HG03469 (cell line): Measurements from ENCODE around the gene MYH7B.

Experiments used
- ATAC-seq: cut with Tn5 transposase; IDR thresholded peaks from one replicate; pipeline ENCODE4 v1.9.1; 2021; ENCODE audit warnings: mild to moderate bottlenecking, moderate library complexity, moderate number of reproducible peaks; ENCODE audit not compliant: unreplicated experiment

Gene MYH7B

GRCh38 chr20:34955231-34956040 lies at the start of gene MYH7B, which contains the start of gene GSS:
Gene MYH7B (plus strand): TSS chr20:34955868. CDS start chr20:34978006, 22,138 bp downstream.
Gene GSS (minus strand): TSS chr20:34955806. CDS start chr20:34951852, 3,954 bp downstream.
- ATAC-seq: peak; percentile 73

GRCh38 chr20:34907616-34908469 lies 47.8 kb upstream of the MYH7B start:
- no peak for ATAC-seq

GRCh38 chr20:34915131-34915530 lies 40.5 kb upstream of the MYH7B start:
- no peak for ATAC-seq

- no peak for ATAC-seq
Measured at GRCh38 chr20:34915749-34916455, 39.8 kb upstream of the MYH7B start.

GRCh38 chr20:34916774-34917354 lies 38.8 kb upstream of the MYH7B start:
- no peak for ATAC-seq

- no peak for ATAC-seq
Measured at GRCh38 chr20:34920055-34920454, 35.6 kb upstream of the MYH7B start.

- ATAC-seq: no peak
Measured at GRCh38 chr20:34921436-34921835, 34.2 kb upstream of the MYH7B start.

- no peak for ATAC-seq
Measured at GRCh38 chr20:34922654-34923381, 32.9 kb upstream of the MYH7B start.

GRCh38 chr20:34923414-34923813 lies 32.3 kb upstream of the MYH7B start:
- ATAC-seq: no peak

- ATAC-seq: no peak
Measured at GRCh38 chr20:34925341-34925740, 30.3 kb upstream of the MYH7B start.

- ATAC-seq: no peak
Measured at GRCh38 chr20:34925981-34926380, 29.7 kb upstream of the MYH7B start.

- ATAC-seq: no peak
Measured at GRCh38 chr20:34926581-34926980, 29.1 kb upstream of the MYH7B start.

GRCh38 chr20:34927736-34928135 lies 27.9 kb upstream of the MYH7B start:
- no peak for ATAC-seq

- no peak for ATAC-seq
Measured at GRCh38 chr20:34928411-34928810, 27.3 kb upstream of the MYH7B start.

GRCh38 chr20:34931771-34932170 lies 23.9 kb upstream of the MYH7B start:
- no peak for ATAC-seq

GRCh38 chr20:34938466-34939163 lies 17.1 kb upstream of the MYH7B start:
- ATAC-seq: no peak

GRCh38 chr20:34940081-34940481 lies 15.6 kb upstream of the MYH7B start:
- no peak for ATAC-seq

GRCh38 chr20:34941226-34941625 lies 14.4 kb upstream of the MYH7B start:
- no peak for ATAC-seq

- no peak for ATAC-seq
Measured at GRCh38 chr20:34942301-34942700, 13.4 kb upstream of the MYH7B start.
